SHP77 (cell line): ENCODE data around the gene UBAP1.
"Not testable (repeated sequence)": the region's sequence is repeated elsewhere in the genome, so short reads cannot be mapped to it uniquely, and the experiment has no call there.

Experiments used
- DNase-seq, 2 experiments: peaks; one replicate each; lab custom pipeline; 2025; lab: John Stamatoyannopoulos, UW

UBAP1 gene

DNA sequence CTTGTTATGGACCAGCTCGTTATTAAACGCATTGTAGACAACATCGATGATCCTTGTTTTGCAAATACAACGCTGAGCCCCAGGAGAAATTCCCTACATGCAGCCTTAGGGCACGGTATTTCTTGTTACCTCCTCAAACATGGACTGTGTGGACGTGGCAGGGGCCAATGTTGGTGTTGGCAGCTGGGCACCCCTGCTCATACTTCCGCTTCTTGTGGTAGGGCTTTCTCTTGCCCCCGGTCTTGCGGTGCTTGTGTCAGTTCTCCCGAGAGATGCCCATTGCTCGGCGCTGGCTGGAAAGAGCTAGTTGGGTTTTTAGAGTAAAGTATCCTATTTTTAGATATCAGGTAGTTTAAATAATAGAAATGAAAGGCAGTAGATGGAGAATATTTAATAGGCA is 45.5 kb downstream of the UBAP1 start:
- no peak for DNase-seq

GRCh38 chr9:34226144-34226760 is 47.4 kb downstream of the UBAP1 start:
- not testable (repeated sequence) for DNase-seq

DNA sequence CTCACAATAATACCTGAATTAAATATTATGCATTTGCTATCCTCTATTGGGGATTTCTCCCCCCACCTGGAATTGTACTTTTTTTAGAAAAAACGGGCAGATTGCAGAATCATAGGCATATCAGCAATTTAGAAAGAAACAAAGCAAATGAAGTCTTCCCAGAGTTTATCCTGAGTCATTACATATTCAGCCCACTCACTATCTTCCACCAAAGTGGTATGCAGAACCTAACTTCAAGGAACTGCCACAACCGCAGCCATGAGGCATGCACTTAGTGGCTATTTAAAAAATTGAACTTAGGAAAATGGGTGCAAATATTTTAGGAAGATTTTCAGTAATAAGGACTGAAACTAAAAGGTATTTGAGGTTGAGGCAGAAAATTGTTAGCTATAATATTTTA is 48.6 kb downstream of the UBAP1 start:
- no peak for DNase-seq

DNA sequence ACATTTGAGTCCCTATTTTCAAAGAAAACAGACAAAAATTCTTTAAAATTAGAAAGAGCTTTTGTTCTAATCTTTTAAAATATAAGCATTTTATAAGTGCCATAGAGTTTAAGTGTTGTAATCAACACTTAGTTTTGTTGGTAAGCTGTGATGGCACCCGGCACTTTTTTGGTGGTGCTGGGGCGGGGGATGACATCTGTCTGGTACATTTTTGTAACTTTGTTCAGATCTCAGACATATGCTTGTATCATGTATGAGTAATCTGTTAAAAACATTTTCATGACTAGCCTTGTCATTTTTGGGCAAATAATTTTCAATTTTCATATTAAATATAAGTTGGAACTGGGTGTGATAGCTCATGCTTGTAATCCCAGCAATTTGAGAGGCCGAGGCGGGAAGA is 51.7 kb downstream of the UBAP1 start:
- DNase-seq: no peak

DNA sequence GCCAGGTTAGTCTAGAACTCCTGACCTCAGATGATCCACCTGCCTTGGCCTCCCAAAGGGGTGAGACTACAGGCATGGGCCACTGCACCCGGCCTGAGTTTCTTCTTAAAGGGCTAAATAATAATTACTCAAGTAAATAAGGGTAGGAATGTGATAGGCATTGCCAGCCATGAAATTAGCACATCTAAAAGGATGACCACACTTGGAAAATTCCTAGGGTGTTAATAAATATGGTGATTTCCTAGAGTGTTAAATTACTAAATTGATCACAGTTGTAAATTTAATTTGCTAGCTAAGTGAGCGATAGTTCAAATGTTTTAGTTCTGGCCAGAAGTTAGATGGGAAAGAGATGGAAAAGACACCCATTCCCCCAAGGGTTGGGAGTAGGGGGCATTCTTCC is 53.4 kb downstream of the UBAP1 start:
- DNase-seq: no peak

GRCh38 chr9:34233672-34234071 is 54.8 kb downstream of the UBAP1 start:
- no peak for DNase-seq

DNA sequence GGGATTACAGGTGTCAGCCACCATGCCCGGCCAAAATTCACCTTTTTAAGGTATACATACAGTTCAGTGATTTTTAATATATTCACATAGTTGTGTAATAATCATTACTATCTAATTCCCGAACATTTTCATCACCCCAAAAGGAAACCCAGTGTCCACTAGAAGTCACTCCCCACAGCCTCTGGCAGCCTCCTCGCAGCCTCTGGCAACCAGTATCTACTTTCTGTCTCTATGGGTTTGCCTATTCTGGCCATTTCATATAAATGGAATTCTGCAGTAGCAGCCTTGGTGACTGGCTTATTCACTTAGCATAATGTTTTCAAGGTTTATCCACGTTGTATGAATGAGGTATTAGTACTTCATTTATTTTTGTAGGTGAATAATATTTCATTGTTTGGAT is 59.0 kb downstream of the UBAP1 start:
- no peak for DNase-seq

DNA sequence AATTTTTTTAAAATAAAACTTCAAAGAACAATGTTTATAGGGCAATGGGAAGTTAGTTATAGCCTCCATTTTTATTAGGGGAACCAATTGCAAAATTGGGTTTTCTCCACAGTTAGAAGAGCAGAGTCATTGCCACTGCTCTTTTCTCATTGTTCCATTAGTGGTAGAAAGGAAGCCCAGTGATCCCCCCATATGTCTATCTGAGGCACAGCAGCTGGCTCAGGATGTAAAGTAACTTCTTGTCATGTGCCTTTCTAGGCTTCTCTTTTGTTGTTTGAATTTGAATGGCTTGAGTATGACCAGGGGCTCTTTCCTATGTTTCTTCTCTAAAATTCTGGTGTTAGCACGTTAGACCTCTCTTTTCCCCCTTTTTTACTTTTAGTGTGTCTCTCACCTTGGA is 61.2 kb downstream of the UBAP1 start:
- DNase-seq: no peak

DNA sequence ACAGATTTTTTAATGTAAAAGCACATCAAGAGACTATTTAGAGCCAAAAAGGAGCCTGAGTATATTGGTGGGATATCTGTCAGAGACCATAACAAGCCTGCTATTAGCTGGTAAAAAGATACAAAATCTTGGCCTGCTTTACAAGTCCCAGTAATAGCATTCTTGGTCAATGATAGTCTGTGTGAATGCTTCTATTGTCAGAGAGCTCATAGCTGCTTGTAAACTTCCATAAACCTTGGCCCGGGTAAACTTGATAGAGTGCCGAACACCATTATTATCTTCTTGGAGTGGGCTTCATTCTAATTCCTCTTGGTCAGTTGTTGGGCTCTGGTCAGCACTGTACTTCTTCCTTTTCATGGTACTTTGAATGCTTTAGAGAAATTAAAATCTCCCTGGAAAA is 64.0 kb downstream of the UBAP1 start:
- no peak for DNase-seq

GRCh38 chr9:34245212-34245611 is 66.4 kb downstream of the UBAP1 start:
- DNase-seq: not testable (repeated sequence)

DNA sequence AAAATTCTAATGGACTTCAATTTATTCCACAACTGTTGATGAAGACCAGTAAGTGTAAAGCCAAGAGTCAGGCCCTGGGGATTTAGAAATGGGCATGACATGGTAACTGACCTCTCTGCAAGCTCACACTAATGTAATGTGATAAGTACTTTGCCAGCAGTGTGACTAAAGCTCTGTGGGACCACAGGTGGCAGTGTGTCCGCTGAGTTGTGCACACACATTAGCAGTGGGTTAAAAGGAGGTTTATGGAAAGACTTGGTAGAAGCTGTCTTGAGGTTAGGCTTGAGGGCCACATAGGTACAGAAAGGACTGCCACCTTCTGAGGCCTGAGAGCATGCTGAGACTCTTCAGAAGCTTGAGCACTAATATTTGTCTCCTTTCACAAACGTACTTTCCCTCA is 67.6 kb downstream of the UBAP1 start:
- DNase-seq: no peak

DNA sequence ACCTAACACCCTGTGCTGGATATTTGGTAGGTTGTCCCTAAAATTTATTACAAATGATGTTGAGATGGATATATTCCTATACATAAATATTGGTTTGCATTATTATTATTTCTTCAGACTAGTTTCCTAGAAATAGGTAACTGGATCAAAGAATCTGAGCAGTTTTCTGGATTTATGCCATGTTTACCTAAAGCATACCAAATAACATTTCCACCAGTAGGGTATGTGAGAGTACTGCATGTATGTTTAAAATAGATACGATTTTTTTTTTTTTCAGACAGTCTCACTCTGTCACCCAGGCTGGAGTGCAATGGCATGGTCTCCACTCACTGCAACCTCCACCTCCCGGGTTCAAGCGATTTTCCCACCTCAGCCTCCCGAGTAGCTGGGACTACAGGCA is 68.9 kb downstream of the UBAP1 start:
- not testable (repeated sequence) for DNase-seq

- no peak for DNase-seq
Observed at GRCh38 chr9:34249274-34249673, 70.4 kb downstream of the UBAP1 start.

DNA sequence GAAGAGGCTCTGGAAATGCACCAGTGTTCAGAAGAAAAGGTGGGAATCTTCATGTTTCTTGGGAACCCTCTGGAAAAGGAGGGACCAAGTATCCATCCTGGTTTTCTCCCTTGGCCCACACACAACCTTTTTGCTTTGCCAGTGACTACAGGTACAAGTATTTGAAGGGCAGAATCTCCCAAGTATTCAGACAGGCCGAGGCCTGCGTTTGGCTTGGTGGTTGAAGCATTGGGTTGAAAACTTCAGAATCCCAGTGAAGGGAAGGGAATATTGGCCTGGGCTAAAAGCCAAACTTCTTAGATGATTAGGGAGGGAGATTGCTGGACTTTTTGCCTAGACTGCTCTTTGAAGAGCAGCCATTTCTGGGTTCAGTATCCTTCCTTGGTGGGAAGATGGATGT is 71.9 kb downstream of the UBAP1 start:
- no peak for DNase-seq

DNA sequence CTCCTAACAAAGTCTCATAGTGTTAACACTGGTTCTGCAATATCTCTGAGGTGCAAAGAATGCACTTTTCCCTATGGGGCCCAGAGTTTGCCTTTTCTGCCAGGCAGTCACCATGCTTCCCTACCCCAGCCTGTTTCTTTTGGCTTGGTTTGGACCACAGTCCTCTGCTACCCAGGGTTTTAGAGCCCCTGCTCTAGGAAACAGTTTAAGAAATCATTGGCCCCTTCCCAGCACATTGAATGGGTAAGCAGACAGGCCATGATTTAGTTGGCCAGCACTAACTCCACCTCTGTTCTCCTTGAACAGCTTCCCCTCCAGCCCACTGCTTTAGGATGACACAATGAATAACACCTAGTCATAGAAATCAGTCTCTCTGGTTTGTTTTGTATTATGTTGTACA is 73.2 kb downstream of the UBAP1 start:
- no peak for DNase-seq

- peak; percentile 11 to 13 for DNase-seq
Observed at GRCh38 chr9:34252670-34253459, 74.0 kb downstream of the UBAP1 start.

- no peak for DNase-seq
Observed at GRCh38 chr9:34253460-34253837, 74.6 kb downstream of the UBAP1 start.

GRCh38 chr9:34254141-34254913 is 75.5 kb downstream of the UBAP1 start:
- DNase-seq: no peak

DNA sequence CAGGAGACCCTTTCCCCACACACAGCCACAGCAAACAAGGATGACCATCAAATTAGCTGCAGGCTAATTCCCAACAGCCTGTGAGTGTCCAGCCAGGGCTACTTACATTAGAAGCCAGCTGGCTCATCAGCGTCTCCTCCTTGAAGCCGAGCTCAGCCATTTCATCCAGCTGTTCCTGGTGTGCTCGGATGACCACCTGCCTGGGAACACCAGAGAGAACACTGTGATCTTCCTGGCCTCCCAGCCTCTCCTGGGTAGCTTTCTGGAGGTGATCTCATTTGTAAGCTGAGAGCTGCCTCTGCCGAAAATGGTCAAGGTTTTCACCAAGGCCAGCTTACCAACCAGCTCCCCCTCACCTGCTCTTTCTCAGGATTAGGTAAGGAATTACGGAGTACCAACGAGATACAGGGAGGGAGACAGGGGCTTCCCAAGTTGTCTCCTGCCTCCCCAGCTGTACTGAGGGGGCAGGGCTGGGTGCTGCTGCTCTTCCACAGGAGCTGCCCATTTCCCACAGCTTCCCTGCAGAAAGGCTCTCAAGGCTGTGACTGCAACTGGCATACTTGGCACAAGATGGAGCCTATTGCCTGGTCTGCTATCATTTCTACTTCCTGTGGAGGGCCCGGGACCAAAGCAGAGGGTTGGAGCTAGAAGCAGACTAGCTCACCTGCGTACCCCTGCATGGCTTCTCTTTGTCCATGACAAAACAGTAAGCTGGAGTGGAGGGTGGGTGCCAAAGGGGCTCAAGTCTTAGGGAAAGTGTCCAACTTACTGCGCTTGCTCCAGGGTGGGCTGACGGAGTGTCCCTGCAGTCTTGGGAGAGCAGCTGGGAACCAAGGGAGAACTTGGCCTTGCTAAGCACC is 76.4 kb downstream of the UBAP1 start:
- DNase-seq: no peak

DNA sequence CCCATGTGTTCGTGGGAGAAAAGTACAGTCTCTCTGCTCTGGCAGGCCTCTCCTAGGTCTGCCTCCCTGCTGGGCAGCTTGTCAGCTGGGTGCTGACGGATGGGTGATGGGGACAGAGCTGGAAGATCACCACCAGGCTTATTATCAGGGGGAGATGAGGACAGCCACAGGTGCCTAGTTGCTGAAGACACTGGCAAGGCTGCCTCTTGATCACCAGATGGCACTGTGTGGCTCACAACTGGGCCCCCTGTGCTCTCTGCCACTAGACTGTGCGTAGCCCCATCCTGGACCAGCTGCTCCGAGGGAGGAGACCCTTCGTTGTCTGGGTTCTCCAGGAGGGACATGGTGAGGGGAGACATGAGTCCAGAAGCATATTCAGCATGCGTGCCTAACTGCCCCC is 77.3 kb downstream of the UBAP1 start:
- no peak for DNase-seq

DNA sequence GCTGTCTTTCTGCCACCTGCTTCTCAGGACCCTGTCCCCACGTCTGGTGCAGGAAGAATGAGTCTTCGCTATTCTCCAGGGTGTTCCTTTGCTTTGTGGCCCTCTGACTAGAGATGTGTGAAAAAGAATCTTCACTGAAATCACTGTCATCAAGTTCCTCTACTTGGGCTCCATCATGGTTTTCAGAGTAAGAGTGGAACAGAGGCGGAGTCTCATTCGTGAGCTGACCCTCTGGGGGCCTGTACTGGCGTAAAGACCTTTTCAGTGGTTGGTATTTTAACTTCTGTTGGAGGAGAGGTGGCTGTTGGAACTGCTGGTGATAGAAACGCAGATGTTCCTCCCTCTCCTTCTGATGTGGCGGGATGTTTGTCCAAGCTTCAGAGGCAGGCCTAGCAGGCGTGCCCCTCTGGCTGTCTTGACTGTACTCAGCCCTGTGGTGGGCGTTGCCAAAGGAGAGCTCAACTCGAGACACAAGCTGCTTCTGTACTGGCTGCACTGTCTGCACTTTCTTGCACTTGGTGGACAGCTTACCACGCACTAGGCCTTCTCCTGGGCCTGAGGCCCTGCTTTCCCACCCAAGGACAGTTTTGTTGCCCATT is 78.2 kb downstream of the UBAP1 start:
- no peak for DNase-seq

GRCh38 chr9:34259315-34259714 is 80.5 kb downstream of the UBAP1 start:
- no peak for DNase-seq
